Right ventricle myocardium inferior (tissue), 1 donor: ENCODE measurements around the gene ALG10. TPM values are rescaled to one million over a fixed set of nuclear protein-coding genes. Genes with fewer than 3 reads are reported as not detected.
"Not testable (repeated sequence)": the region's sequence is repeated elsewhere in the genome, so short reads cannot be mapped to it uniquely, and the experiment has no call there.

Experiments used
- ATAC-seq: fragments of 200-7000 bp; cut with Tn5 transposase; one replicate; pipeline ENCODE4 v1.9.1; 2020; ENCODE audit warnings: mild to moderate bottlenecking, moderate library complexity
- DNase-seq: peaks from one replicate; pipeline ENCODE4 v3.0.0; 2021; ENCODE audit errors: missing footprints
- intact Hi-C: fragments of 100-400 bp; cut with DNase I; formaldehyde crosslinking; loops from one replicate; pipeline ENCODE4 v1.11.0; 2022
- long read RNA-seq: library from polyadenylated mRNA; unstranded; transcript quantifications from one replicate; pipeline ENCODE4 v2.0.0, GENCODE V29; 2021
- total RNA-seq: library from RNA; stranded (reverse); fragmentation: NEBNext Ultra II Directional; extraction: Animal tissue kit (Norgen Biotek cat#: 25700); gene quantifications from one replicate; pipeline ENCODE4 v1.2.1, GENCODE V29; 2021
- donor health status: DM: no; HTN: yes; CAD: no; lungs with severe emphysema.

Gene ALG10, protein sequence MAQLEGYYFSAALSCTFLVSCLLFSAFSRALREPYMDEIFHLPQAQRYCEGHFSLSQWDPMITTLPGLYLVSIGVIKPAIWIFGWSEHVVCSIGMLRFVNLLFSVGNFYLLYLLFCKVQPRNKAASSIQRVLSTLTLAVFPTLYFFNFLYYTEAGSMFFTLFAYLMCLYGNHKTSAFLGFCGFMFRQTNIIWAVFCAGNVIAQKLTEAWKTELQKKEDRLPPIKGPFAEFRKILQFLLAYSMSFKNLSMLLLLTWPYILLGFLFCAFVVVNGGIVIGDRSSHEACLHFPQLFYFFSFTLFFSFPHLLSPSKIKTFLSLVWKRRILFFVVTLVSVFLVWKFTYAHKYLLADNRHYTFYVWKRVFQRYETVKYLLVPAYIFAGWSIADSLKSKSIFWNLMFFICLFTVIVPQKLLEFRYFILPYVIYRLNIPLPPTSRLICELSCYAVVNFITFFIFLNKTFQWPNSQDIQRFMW
- total RNA-seq: 3.7 TPM
- long read RNA-seq, partial matches to known transcripts: 0 of 2 reads
- long read RNA-seq, other reads (novel, unspliced or antisense): 0 of 2 reads

GRCh38 chr12:34022079-34022830 is at the start of gene ALG10:
Gene ALG10 (plus strand): TSS chr12:34022496. CDS start chr12:34022600, 104 bp downstream.
- peak; percentile 100 for ATAC-seq
- peak; percentile 95 for DNase-seq
- intact Hi-C loops: loop anchor here (1.0 kb wide), 1 partner anchor 1266 kb away; no protein-coding TSS in a partner anchor

DNA sequence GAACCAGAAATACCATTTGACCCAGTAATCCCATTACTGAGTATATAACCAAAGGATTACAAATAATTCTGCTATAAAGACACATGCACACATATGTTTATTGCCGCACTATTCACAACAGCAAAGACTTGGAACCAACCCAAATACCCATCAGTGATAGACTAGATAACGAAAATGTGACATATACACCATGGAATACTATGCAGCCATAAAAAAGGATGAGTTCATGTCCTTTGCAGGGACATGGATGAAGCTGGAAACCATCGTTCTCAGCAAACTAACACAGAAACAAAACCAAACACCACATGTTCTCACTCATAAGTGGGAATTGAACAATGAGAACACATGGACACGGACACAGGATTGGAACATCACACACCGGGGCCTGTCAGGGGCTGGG is 49.4 kb upstream of the ALG10 start:
- DNase-seq, ATAC-seq, intact Hi-C loops: not testable (repeated sequence)

GRCh38 chr12:33977887-33978286 is 44.4 kb upstream of the ALG10 start:
- ATAC-seq (no peak), DNase-seq (no peak)
- intact Hi-C loops: no loop called here

- no peak for ATAC-seq
- intact Hi-C loops: no loop called here
- no peak for DNase-seq
Observed at GRCh38 chr12:33988197-33988805, 34.0 kb upstream of the ALG10 start.

- no peak for ATAC-seq
- intact Hi-C loops: no loop called here
- DNase-seq: no peak
Observed at GRCh38 chr12:33988913-33989312, 33.4 kb upstream of the ALG10 start.

DNA sequence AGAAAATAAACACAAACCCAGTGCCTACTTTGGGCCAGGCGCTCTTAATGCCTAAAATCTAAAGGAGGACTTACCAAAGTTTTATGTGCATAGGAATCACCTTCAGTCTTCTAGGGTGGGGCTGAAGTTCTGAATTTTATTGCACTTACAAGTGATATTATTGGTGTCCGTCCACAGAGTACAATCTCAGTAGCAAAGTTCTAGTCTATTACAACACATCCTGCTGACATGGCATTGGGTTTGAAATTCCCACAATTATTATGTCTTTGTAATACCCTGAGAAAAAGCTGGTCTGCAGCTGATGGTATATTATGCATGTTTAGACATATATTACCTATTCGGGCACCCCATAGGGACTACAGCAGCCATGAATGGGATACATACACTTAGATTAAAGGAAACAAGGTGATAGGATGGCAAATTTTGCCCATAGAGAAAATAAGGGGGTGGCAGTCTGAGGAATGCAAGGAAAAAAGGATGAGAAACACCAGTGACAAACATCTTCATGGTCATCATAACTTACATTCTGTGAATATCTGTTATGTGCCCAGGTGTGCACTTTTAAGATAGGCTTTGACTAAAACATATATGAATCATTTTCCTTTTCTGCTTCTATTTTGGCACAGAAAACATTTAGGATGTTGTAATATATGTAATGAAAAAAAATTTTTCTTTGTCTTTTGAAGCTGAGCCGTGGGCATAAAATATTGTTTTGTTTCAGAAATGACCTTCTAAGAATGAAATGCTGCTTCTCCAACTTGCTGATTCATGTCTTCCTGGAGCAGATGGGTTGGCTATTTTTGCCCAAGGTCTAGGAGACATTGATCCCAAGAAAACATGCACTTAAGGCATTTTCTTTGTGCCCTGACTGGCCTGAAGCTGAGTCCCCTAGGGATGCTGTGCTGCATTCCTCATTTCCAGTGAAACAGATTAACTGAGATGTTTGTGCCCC is 27.2 kb upstream of the ALG10 start:
- DNase-seq (no peak), ATAC-seq (no peak)
- intact Hi-C loops: no loop called here

GRCh38 chr12:34008835-34009234 is 13.5 kb upstream of the ALG10 start:
- DNase-seq, ATAC-seq, intact Hi-C loops: not testable (repeated sequence)

DNA sequence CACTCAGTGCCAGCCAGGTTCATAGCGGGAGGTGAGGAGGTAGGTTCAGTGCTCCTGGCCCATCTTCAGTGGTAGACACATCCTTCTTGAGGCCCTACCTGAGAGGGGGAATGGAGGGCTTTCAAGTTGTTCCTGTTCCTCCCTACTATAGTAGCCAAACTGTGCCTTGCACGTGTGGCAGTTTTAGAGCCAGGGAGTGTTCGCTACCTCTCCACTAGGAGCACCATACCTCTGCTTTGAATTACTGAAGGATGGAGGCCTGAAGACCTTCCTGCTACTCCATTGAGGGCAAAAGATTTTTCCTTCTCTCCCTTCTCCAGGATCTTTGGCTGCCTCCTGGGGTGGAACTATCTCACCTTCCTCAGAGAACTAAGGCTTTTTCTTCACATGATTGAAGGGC is 5.9 kb upstream of the ALG10 start:
- DNase-seq (no peak), ATAC-seq (no peak)
- intact Hi-C loops: no loop called here

DNA sequence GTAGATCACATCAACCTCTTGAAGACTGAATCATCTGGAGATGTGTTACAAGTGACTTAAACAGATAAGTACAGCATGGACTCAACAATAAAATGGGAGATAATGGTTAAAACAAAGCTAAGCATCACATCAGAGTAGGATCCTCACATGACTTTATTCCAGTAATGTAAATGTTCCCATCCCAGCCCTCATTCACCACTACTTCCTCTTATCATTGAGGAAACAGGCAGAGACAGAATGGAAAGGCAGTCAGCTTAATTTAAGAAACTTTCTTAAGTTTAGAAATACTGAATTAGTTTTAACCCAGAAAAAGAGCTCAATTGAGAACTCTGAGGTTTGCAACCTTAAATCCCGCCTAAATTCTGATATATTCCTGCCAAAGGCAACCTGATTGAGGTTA is 1.2 kb upstream of the ALG10 start:
- DNase-seq (no peak), ATAC-seq (no peak)
- intact Hi-C loops: no loop called here

DNA sequence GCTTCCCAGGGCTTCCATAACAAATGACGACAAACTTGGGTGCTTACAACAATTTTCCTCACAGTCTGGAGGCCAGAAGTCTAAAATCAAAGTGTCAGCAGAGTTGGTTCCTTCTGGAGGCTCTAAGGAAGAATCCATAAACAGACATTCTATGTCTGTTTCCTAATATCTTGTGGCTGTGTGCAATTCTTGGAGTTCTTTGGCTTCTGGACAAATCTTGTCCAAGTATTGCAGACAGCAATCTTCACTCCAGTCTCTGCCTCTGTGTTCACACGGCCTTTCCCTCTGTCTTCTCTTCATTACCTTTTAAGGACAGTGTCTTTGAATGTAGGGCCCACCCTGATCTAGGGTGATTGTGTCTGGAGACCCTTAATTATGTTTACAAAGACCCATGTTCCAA is 5.4 kb downstream of the ALG10 start:
- ATAC-seq, DNase-seq: not testable (repeated sequence)

GRCh38 chr12:34030591-34030990 is 8.3 kb downstream of the ALG10 start:
- DNase-seq: no peak
- ATAC-seq: no peak
- intact Hi-C loops: no loop called here

More for the DNA sequence above, 5.4 kb downstream of the ALG10 start:
- intact Hi-C loops: not testable (repeated sequence)

GRCh38 chr12:34033628-34034296 is 11.5 kb downstream of the ALG10 start:
- intact Hi-C loops: no loop called here
- DNase-seq (no peak), ATAC-seq (no peak)

DNA sequence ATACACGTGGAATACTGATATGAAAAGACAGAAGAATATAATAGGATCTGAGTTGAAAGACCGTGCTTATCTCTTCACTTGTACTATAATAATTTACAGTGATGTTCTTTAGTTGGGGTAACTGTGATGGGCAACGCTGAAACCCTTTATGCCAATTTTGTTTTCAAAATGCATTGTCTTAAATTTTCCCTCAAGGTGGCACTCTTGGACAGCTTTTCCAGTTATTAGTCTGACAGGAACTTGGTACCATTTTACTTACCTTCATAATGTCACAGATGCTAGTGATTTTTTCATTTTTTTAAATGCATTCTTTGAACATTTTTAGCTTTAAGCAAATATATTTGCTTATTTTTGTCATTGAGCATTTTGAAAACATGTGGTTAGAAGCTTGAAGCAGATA is 16.1 kb downstream of the ALG10 start:
- not testable (repeated sequence) for ATAC-seq, DNase-seq
- intact Hi-C loops: loop anchor here (5.0 kb wide), 1 partner anchor 179 kb away; no protein-coding TSS in a partner anchor

- DNase-seq (no peak), ATAC-seq (no peak)
- intact Hi-C loops: no loop called here
Observed at GRCh38 chr12:34046570-34046969, 24.3 kb downstream of the ALG10 start.

DNA sequence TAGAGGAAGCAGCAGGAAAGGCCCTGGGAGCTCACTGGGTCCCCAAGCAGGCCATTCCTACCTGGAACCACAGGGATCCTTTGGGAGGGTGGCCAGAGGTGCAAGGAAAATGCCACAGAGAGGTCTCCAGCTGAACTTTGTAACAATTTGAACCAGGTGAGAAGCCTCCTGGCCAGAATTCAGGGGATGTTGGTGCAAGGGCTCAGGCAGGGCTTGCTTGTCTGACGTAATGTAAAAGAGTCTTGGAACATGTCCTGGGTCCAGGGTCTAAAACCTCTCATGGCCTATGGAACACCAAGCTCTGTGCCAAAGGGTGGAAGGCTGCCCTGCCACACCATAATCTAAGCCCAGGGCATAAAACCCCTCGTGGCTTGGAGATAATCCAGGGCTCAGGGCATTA is 25.6 kb downstream of the ALG10 start:
- intact Hi-C loops, DNase-seq, ATAC-seq: not testable (repeated sequence)

- DNase-seq (no peak), ATAC-seq (no peak)
- intact Hi-C loops: no loop called here
Observed at GRCh38 chr12:34048714-34049113, 26.4 kb downstream of the ALG10 start.

GRCh38 chr12:34051486-34051885 is 29.2 kb downstream of the ALG10 start:
- intact Hi-C loops: no loop called here
- ATAC-seq: no peak
- no peak for DNase-seq

DNA sequence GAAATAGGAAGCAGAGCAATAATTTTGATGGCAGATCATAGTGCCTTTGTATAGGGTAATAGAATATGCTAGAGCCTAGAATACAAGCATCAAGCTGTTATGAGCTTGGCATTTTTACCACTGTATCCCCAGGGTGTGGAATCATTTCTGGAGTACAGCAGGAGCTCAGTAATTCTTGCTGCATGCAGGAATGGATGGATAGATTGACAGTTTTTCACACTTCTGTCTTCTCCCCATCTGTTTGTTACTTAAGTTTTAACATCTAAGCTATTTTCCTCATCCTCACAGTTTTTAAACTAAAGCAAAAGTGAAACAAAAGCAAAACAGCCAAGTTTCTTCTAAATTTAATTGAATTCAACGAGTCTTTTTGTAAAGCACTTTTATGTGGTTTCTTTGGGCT is 32.6 kb downstream of the ALG10 start:
- ATAC-seq (no peak), DNase-seq (no peak)
- intact Hi-C loops: no loop called here
